Esophagus squamous epithelium (tissue), 5 donors: ENCODE results near the gene PAK6. TPM values are rescaled to one million over a fixed set of nuclear protein-coding genes. Genes with fewer than 3 reads are reported as not detected.

Experiments
- DNase-seq: peaks from one replicate; lab custom pipeline; 2025; lab: John Stamatoyannopoulos, UW
- H3K27ac ChIP-seq, 4 donors: fragments of 200-600 bp; sonication (generic); one replicate each; pipeline ENCODE4 v1.5.1; 2016 to 2019; ENCODE audit warnings: mild to moderate bottlenecking in 1 of 4
- H3K27me3 ChIP-seq, 4 donors: fragments of 200-600 bp; sonication (generic); 1 replicate in 3 of 4; 2 replicates in 1 of 4; pipeline versions ENCODE4 v1.5.1 to v1.6.0; 2017 to 2021; ENCODE audit warnings: antibody characterized with exemption in 1 of 4
- H3K36me3 ChIP-seq, 3 donors: fragments of 200-600 bp; sonication (generic); one replicate each; pipeline ENCODE4 v1.5.1; 2016 to 2019
- H3K4me1 ChIP-seq, 3 donors: fragments of 200-600 bp; sonication (generic); one replicate each; pipeline ENCODE4 v1.5.1; 2017 to 2019
- H3K4me3 ChIP-seq, 4 donors: fragments of 200-600 bp; sonication (generic); 1 replicate in 3 of 4; 2 replicates in 1 of 4; pipeline ENCODE4 v1.5.1; 2016 to 2019; ENCODE audit warnings: mild to moderate bottlenecking in 2 of 4, moderate library complexity in 1 of 4
- H3K9me3 ChIP-seq, 3 donors: fragments of 200-600 bp; sonication (generic); one replicate each; pipeline ENCODE4 v1.5.1; 2016 to 2019
- POLR2A ChIP-seq, 4 donors: fragments of 450-650 bp; IDR thresholded peaks; one replicate each; pipeline ENCODE4 v1.6.1; 2017; ENCODE audit warnings: antibody characterized with exemption in 4 of 4, mild to moderate bottlenecking in 4 of 4, moderate library complexity in 3 of 4
- WGBS, 2 donors: methylation state at CpG; one replicate each; pipeline ENCODE4 v1.1.5; 2018; 5-methylcytosine and 5-hydroxymethylcytosine counted together
- intact Hi-C: fragments of 100-400 bp; cut with DNase I; formaldehyde crosslinking; loops from one replicate; pipeline ENCODE4 v1.15.0; 2022
- total RNA-seq, 4 donors: library from RNA; depleted of rRNA; stranded (reverse); fragments of >200 nt; gene quantifications; one replicate each; pipeline ENCODE4 v1.1.0, GENCODE V29; 2016
- TF ChIP-seq, protein P1 (sequence below), 6 experiments: fragments of 450-650 bp in 4 of 6; fragments of 200-600 bp in 2 of 6; sonication (generic) in 2 of 6; IDR thresholded peaks; one replicate each; pipeline ENCODE4 v1.5.1; 2016 to 2019; ENCODE audit warnings: antibody characterized with exemption in 6 of 6, mild to moderate bottlenecking in 4 of 6, moderate library complexity in 4 of 6
- donor health status: DM: yes; HTN: yes; CAD: no.

PAK6 gene
- total RNA-seq, 4 donors from 2014 or later = 31.5 to 53.5 (median 37.2) TPM

DNA sequence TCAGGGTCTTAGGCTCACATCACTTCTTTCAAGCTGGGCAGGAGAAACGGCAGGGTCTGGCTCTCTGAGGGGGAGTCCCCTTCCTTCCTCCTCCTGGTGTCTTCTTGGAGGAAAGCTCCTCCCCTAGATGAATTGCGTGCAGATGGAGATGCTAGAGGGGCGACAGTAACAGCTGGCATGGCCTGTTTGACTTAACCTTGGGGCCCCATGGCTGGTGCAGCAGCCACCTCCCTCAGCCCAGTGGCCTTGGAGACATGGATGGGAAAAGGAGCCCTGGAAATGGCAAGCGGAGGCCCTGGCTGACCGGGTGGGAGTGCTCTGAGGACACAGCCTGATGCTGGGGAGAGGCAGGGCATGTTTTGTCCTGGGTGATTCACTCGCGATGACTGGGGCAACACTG, 20.2 kb downstream of the PAK6 start:
- no peak overlapping the region for H3K27ac ChIP-seq
- TF ChIP-seq, protein P1, sequence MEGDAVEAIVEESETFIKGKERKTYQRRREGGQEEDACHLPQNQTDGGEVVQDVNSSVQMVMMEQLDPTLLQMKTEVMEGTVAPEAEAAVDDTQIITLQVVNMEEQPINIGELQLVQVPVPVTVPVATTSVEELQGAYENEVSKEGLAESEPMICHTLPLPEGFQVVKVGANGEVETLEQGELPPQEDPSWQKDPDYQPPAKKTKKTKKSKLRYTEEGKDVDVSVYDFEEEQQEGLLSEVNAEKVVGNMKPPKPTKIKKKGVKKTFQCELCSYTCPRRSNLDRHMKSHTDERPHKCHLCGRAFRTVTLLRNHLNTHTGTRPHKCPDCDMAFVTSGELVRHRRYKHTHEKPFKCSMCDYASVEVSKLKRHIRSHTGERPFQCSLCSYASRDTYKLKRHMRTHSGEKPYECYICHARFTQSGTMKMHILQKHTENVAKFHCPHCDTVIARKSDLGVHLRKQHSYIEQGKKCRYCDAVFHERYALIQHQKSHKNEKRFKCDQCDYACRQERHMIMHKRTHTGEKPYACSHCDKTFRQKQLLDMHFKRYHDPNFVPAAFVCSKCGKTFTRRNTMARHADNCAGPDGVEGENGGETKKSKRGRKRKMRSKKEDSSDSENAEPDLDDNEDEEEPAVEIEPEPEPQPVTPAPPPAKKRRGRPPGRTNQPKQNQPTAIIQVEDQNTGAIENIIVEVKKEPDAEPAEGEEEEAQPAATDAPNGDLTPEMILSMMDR (IDR thresholded peaks at IDR 0.05) = no peak
- no peak for TF ChIP-seq POLR2A (IDR thresholded peaks at IDR 0.05)
- WGBS, 2 donors = 70 to 100% methylated on average over 2 to 4 of the region's 7 CpGs
- intact Hi-C loops = no loop called here
- no peaks in the 10 kb centered on the region for H3K9me3 ChIP-seq
- no peak for DNase-seq
- peaks cover 0 to 95% (median 4%) of the 10 kb centered on the region in 3 donors for H3K36me3 ChIP-seq
- H3K27me3 ChIP-seq = peaks cover 0 to 19% (median 0%) of the 10 kb centered on the region in 4 donors
- H3K4me1 ChIP-seq = peaks cover 0 to 22% (median 5%) of the 10 kb centered on the region in 3 donors
- no peak overlapping the region for H3K4me3 ChIP-seq

DNA sequence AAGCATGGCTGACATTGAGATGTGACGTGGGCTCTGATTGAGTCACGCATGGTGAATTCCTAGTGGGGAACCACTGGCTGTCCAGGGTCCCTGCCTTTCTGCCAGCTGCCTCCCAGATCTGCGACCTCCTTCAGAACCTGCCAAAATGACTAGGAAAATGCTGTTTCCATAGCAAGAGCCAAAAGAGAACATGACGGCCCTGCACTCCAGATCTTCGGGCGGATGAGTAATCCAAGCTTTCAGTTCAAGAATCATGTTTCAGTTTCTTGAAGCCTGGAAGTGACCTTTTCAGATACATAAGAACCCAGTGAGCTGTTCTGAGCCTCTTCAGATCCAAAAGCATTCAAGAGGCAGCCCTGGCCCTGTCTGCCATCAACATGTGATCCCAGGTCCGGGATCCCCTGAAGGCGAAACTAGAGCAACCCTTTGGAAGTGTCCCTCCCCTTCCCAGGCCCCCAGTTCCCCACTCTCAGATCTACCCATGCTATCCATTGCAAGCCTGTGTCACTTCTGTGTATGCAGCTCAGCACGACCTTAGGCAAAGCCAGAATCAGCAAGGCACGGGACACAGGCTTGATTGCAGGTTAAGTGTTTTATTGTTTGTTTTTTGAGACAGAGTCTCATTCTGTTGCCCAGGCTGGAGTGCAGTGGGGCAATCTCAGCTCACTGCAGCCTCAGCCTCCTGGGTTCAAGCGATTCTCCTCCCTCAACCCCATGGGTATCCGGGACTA, 24.3 kb downstream of the PAK6 start:
- H3K27ac ChIP-seq = peak overlapping the region in 1 of 4 donors; percentile 68
- peaks cover 4 to 92% (median 18%) of the 10 kb centered on the region in 3 donors for H3K36me3 ChIP-seq
- WGBS, 2 donors = 61 to 77% methylated on average over 6 to 9 of the region's 12 CpGs
- no peak overlapping the region for H3K4me3 ChIP-seq
- intact Hi-C loops = no loop called here
- TF ChIP-seq POLR2A (IDR thresholded peaks at IDR 0.05) = no peak
- TF ChIP-seq, protein P1 (IDR thresholded peaks at IDR 0.05) = no peak
- no peaks in the 10 kb centered on the region for H3K9me3 ChIP-seq
- H3K27me3 ChIP-seq = peaks cover 0 to 4% (median 0%) of the 10 kb centered on the region in 4 donors
- no peak for DNase-seq
- H3K4me1 ChIP-seq = peaks cover 9 to 17% (median 16%) of the 10 kb centered on the region in 3 donors

DNA sequence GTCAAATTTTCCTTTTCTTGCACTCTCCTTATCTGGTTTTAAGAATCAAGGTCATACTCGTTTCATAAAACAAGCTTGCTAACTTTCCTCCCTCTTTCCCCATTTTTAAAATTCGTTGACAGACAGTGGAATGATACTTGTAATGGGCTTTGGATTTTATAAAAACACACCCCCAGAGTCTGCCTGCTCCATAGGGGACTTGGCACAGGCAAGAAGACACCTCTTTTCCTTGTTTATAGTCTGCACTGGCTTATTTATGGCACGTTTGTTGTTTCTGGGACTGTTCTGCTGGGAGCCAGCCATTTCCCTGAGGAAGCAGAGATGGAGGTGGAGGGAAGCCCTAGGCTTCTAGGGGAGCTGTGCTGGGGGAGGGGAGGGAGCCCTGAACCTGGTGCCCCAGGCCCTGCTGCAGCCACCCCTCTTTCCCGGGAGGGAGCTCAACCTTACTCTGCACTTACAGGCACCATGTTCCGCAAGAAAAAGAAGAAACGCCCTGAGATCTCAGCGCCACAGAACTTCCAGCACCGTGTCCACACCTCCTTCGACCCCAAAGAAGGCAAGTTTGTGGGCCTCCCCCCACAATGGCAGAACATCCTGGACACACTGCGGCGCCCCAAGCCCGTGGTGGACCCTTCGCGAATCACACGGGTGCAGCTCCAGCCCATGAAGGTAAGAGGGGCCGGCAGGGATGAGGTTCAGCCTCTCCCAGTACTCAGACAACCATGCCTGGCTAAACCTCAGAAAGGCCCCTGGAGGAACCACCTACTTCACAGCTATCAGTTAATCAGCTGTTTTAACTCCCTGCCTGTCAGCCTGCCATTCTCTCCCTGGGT, 25.7 kb downstream of the PAK6 start:
- Histone ChIP-seq H3K27me3 (no peaks in the 10 kb centered on the region), H3K4me1 (peaks cover 9 to 17% (median 16%) of the 10 kb centered on the region in 3 donors), H3K36me3 (peaks cover 4 to 92% (median 21%) of the 10 kb centered on the region in 3 donors), H3K4me3 (no peak overlapping the region), H3K27ac (no peak overlapping the region), H3K9me3 (no peaks in the 10 kb centered on the region)
- no peak for TF ChIP-seq POLR2A (IDR thresholded peaks at IDR 0.05)
- TF ChIP-seq, protein P1 (IDR thresholded peaks at IDR 0.05) = no peak
- intact Hi-C loops = no loop called here
- WGBS, 2 donors = 74 to 80% methylated on average over 6 to 16 of the region's 16 CpGs
- no peak for DNase-seq

DNA sequence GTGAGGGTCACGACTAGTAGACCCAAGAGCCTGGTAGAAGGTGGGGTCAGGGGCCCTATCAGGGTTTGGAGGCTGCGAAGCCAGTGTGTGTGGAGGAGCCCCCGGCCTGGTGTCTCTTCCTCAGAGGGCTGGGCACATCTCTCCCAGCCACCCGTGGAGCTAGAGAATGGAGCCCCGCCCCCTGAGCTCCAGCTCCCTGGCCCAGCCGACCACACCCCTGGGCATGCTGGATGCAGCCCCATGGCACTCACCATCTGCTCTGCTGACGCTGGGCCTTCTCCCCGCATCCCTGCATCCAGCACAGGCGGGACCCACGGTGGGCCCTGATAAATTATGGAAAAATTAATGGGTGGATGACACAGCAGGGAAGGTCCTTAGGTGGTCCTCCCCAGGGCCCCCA, 26.5 kb downstream of the PAK6 start:
- Histone ChIP-seq H3K9me3 (no peaks in the 10 kb centered on the region), H3K27ac (no peak overlapping the region), H3K36me3 (peaks cover 4 to 95% (median 21%) of the 10 kb centered on the region in 3 donors), H3K27me3 (no peaks in the 10 kb centered on the region), H3K4me3 (no peak overlapping the region), H3K4me1 (peaks cover 9 to 17% (median 16%) of the 10 kb centered on the region in 3 donors)
- 80 to 86% methylated on average over 2 to 9 of the region's 10 CpGs for WGBS, 2 donors
- no peak for DNase-seq
- intact Hi-C loops = no loop called here
- TF ChIP-seq, protein P1 (IDR thresholded peaks at IDR 0.05) = no peak
- no peak for TF ChIP-seq POLR2A (IDR thresholded peaks at IDR 0.05)
